ENCODE data around the gene TSKU.

DNA sequence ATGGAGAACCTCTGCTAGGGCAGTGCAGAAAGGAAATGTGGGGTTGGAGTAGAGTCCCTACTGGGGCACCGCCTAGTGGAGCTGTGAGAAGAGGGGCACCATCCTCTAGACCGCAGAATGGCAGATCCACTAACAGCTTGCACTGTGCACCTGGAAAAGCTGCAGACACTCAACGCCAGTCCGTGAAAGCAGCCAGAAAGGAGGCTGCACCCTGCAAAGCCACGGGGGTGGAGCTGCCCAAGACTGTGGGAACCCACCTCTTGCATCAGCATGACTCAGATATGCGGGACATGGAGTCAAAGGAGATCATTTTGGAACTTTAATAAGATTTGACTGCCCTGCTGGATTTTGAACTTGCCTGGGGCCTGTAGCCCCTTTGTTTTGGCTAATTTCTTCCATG lies 8.7 kb downstream of the TSKU start:
- no peak for TF ChIP-seq EZH2 (IDR thresholded peaks at IDR 0.05)
- no peak for TF ChIP-seq POLR2AphosphoS5 (IDR thresholded peaks at IDR 0.05; ENCODE audit: borderline replicate concordance, low read depth, low read length)
- no peak for TF ChIP-seq FOXP2 (optimal IDR thresholded peaks at IDR 0.05; ENCODE audit: control extremely low read depth, extremely low read length, insufficient read depth)

All from SK-N-MC (cell line).